Duodenal mucosa (tissue), 2 donors: Measurements from ENCODE around the gene ITGB3.

Experiments used
- H3K27ac ChIP-seq: one replicate; pipeline ENCODE4 v1.7.0; 2013; ENCODE audit warnings: low read depth, low read length
- H3K27me3 ChIP-seq, 2 donors: one replicate each; pipeline ENCODE4 v1.7.0; 2013; ENCODE audit warnings: low read length in 2 of 2, control low read depth in 1 of 2; ENCODE audit not compliant: insufficient read depth in 2 of 2, control insufficient read depth in 1 of 2
- H3K36me3 ChIP-seq, 2 donors: one replicate each; pipeline ENCODE4 v1.7.0; 2013; ENCODE audit warnings: low read length in 2 of 2, control low read depth in 1 of 2; ENCODE audit not compliant: insufficient read depth in 2 of 2, control insufficient read depth in 1 of 2
- H3K4me1 ChIP-seq, 2 donors: one replicate each; pipeline ENCODE4 v1.7.0; 2013; ENCODE audit warnings: low read length in 2 of 2, control low read depth in 1 of 2; ENCODE audit not compliant: insufficient read depth in 2 of 2, control insufficient read depth in 1 of 2
- H3K4me3 ChIP-seq, 2 donors: one replicate each; pipeline ENCODE4 v1.7.0; 2013; ENCODE audit warnings: low read length in 2 of 2, low read depth in 1 of 2
- H3K9ac ChIP-seq, 2 donors: one replicate each; pipeline ENCODE4 v1.7.0; 2013; ENCODE audit warnings: low read length in 2 of 2, low read depth in 1 of 2
- H3K9me3 ChIP-seq, 2 donors: one replicate each; pipeline ENCODE4 v1.7.0; 2013; ENCODE audit warnings: low read length in 2 of 2, control low read depth in 1 of 2; ENCODE audit not compliant: control insufficient read depth in 1 of 2

ITGB3 gene

GRCh38 chr17:47253541-47254402 is at the start of gene ITGB3:
ITGB3 (plus strand) TSS chr17:47253827; CDS start chr17:47253862, 35 bp downstream.
- Histone ChIP-seq H3K4me3 (peak within 1 kb of the TSS; percentile 60 to 80), H3K27ac (no peak within 1 kb of the TSS), H3K9ac (peak within 1 kb of the TSS; percentile 23 to 63), H3K36me3 (no peaks in the 10 kb centered on the region), H3K4me1 (peaks cover 10 to 11% of the 10 kb centered on the region in 2 donors), H3K9me3 (no peaks in the 10 kb centered on the region), H3K27me3 (peaks cover 9 to 10% of the 10 kb centered on the region in 2 donors)

DNA sequence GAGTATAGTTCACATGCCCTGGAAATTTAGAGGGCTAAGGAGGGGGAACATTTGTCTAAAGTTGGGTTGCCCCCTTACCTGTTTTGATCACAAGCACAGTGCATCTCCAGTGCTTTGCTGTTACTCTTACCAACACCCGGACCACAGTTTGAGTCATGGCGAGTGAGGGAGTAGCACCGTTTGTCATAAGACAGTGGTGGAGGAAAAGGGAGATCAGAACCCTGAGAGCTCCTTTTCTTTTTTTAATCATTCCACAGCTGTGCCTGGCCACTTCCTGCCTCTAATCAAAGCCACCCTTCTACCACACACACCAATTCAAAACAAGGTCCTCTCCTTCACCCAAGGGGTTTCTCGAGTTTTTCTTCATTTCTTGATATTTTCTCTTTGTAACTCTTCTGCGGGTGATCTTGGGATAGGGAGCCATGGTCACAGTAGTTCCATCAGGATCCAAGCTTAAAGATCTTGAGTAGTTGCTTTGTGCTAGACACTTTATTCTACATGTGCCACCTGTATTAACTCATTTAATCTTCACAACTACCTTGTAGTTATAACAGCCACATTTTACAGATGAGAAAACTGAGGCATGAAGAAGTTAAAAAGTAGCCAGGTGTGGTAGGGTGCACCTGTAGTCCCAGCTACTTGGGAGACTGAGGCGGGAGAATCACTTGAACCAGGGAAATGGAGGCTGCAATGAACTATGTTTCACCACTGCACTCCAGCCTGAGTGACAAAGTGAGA is 49.5 kb upstream of the ITGB3 start:
- peak overlapping the region in 1 of 2 donors; percentile 28 for H3K9ac ChIP-seq
- H3K27me3 ChIP-seq, result no peaks in the 10 kb centered on the region
- H3K9me3 ChIP-seq, result no peaks in the 10 kb centered on the region
- no peaks in the 10 kb centered on the region for H3K36me3 ChIP-seq
- no peak overlapping the region for H3K27ac ChIP-seq
- peaks cover 42 to 45% of the 10 kb centered on the region in 2 donors for H3K4me1 ChIP-seq
- peak overlapping the region in 1 of 2 donors; percentile 6 for H3K4me3 ChIP-seq

- Histone ChIP-seq H3K9ac (peak overlapping the region; percentile 28 to 59), H3K27ac (peak overlapping the region; percentile 23), H3K4me1 (peaks cover 42 to 43% of the 10 kb centered on the region in 2 donors), H3K4me3 (peak overlapping the region; percentile 16 to 40), H3K36me3 (no peaks in the 10 kb centered on the region), H3K9me3 (no peaks in the 10 kb centered on the region), H3K27me3 (no peaks in the 10 kb centered on the region)
Observed at GRCh38 chr17:47204722-47205418, 48.8 kb upstream of the ITGB3 start.

DNA sequence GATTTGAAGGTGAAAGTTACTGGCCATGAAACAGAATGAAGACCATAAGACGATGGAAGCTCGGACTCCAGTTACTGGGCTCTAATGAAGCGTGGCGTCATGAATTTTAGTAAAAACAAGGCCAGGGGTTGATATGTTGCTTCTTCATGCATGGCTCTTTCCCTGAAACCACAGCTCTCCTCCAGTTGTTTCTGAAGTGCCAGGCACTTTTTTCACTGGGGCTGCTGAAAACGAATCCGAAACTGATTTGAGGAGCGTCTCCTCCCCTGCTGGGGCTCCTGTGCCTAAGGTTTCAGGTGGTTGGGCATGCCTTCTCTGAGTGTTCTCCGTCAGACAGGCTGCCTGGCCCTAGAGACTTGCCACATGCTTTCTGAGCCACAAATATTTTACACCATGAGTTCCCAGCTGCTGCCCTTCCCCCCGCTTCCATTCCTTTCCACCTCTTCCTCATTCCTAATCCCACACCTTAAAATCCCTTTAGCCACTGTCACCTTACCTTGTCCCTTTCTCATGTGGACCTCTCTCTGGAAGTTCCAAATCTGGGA is 48.1 kb upstream of the ITGB3 start:
- Histone ChIP-seq H3K4me3 (peak overlapping the region; percentile 16 to 40), H3K27ac (peak overlapping the region; percentile 59), H3K4me1 (peaks cover 37 to 38% of the 10 kb centered on the region in 2 donors)

DNA sequence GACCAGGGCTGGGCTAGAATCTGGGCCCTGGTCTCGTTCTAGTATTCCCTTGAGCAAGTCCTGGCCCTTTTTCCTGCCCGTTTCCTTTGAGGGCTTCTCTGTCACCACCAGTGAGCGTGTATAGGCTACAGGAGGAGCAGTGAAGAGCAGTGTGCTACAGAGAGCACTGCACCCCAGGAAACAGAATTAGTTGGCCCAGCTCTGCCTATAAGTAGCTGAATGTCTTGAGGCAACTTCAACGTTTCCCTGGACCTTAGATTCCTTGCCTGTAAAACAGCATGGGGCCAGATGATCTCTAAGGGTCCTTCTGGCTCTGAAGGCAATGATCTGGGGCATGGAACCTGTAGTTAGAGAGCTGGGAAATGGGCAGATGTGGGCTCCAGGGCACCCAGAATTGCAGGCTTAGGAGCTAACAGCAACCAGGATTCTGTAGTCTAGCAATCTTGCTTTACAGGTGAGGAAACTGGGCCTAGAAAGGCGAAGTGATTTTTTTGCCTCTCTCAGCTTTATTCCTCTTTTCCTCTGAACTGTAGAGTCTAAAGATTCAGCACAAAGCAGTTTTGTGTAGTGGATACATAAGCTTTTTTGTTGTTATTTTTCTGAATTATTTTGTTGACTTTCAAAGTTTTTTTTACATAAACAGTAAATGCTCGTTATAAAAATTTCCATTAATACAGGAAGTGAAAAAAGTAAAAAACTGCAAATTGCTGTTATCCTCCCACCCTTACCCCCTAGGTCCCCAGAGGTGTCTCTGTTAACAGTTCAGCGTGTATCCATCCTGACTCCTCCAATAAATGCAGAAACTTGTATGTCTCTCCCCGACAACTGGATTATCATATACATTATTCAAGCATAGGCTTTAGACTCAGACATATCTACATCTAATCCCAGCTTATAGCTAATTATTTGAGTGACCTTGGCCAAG is 46.2 kb upstream of the ITGB3 start:
- H3K27me3 ChIP-seq, result no peaks in the 10 kb centered on the region
- H3K27ac ChIP-seq, result no peak overlapping the region
- no peaks in the 10 kb centered on the region for H3K9me3 ChIP-seq
- H3K4me3 ChIP-seq, result no peak overlapping the region
- no peak overlapping the region for H3K9ac ChIP-seq
- H3K4me1 ChIP-seq, result peaks cover 33 to 34% of the 10 kb centered on the region in 2 donors
- H3K36me3 ChIP-seq, result no peaks in the 10 kb centered on the region

More for the DNA sequence above, 48.1 kb upstream of the ITGB3 start:
- H3K27me3 ChIP-seq, result no peaks in the 10 kb centered on the region
- peak overlapping the region; percentile 28 to 59 for H3K9ac ChIP-seq
- no peaks in the 10 kb centered on the region for H3K36me3 ChIP-seq
- H3K9me3 ChIP-seq, result no peaks in the 10 kb centered on the region

DNA sequence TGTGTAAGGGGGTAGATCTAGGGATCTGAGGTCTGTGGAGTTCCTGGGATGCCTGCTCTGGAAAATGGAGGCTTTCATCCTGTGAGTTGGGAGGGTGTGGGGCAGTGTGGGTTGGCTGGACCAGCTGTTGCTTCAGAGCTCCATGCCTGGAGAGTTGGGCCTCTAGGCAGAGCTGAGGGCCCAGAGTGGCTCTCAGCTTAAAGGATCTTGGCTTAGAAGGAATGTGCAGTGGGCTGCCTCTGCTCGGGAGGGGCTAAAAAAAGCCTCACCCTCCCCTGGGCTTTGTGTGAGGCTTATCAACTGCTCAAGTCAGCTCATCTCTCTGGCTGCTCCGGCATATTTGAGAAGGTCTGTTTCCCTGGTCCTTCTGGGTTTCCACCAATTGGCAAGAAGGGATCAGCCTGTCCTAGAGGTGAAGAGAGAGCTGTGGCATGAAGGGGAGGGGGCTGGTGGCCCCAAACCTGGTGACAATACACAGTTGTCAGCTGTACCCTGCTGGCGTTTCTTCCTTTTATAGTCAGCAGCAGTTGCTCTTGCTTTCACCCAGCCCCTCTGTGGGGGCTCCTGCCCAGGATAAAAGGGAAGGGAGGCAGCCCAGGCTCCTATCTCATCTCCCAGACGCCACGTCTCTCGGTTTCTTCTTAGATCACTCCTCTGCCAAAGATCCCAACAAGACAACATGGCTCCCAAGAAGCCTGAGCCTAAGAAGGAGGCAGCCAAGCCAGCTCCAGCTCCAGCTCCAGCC is 44.7 kb upstream of the ITGB3 start, which contains the start of gene MYL4:
TSS of gene MYL4 (plus strand) at position 605 of the 745 bp plus-strand sequence. CDS start at position 680, 75 bp downstream.
- no peak within 1 kb of the TSS for H3K4me3 ChIP-seq
- no peak within 1 kb of the TSS for H3K27ac ChIP-seq
- no peak within 1 kb of the TSS for H3K9ac ChIP-seq
- peaks cover 28 to 29% of the 10 kb centered on the region in 2 donors for H3K4me1 ChIP-seq
- H3K27me3 ChIP-seq, result no peaks in the 10 kb centered on the region
- no peaks in the 10 kb centered on the region for H3K9me3 ChIP-seq
- no peaks in the 10 kb centered on the region for H3K36me3 ChIP-seq

GRCh38 chr17:47209499-47209898 is 44.1 kb upstream of the ITGB3 start:
- no peak overlapping the region for H3K9ac ChIP-seq
- H3K27ac ChIP-seq, result no peak overlapping the region
- H3K36me3 ChIP-seq, result no peaks in the 10 kb centered on the region
- H3K4me3 ChIP-seq, result no peak overlapping the region
- no peaks in the 10 kb centered on the region for H3K27me3 ChIP-seq
- H3K4me1 ChIP-seq, result peaks cover 22 to 23% of the 10 kb centered on the region in 2 donors
- no peaks in the 10 kb centered on the region for H3K9me3 ChIP-seq

GRCh38 chr17:47210105-47210504 is 43.5 kb upstream of the ITGB3 start:
- H3K4me1 ChIP-seq, result peaks cover 16 to 17% of the 10 kb centered on the region in 2 donors
- H3K27ac ChIP-seq, result no peak overlapping the region
- H3K9me3 ChIP-seq, result no peaks in the 10 kb centered on the region
- no peak overlapping the region for H3K4me3 ChIP-seq
- H3K9ac ChIP-seq, result no peak overlapping the region
- H3K27me3 ChIP-seq, result no peaks in the 10 kb centered on the region
- H3K36me3 ChIP-seq, result no peaks in the 10 kb centered on the region
